H1 (cell line): ENCODE results near the gene FHIT. TPM values are rescaled to one million over a fixed set of nuclear protein-coding genes. Genes with fewer than 3 reads are reported as not detected.

Experiments used
- GABPA ChIP-seq: IDR thresholded peaks from 2 replicates; pipeline ENCODE4 v1.6.1; 2011; ENCODE audit warnings: mild to moderate bottlenecking, low read length, moderate library complexity, borderline replicate concordance; ENCODE audit not compliant: insufficient read depth
- KDM4A ChIP-seq: IDR thresholded peaks from one replicate; pipeline ENCODE4 v1.7.1; 2012; ENCODE audit warnings: low read depth, mild to moderate bottlenecking, moderate library complexity, low read length, inconsistent platforms; ENCODE audit not compliant: severe bottlenecking
- SAP30 ChIP-seq: fragments of 300-600 bp; sonication (generic); IDR thresholded peaks from 2 replicates; pipeline ENCODE4 v1.7.1; 2012; ENCODE audit warnings: low read length, moderate library complexity, mild to moderate bottlenecking, inconsistent platforms; ENCODE audit not compliant: insufficient read depth, insufficient replicate concordance
- SP1 ChIP-seq: IDR thresholded peaks from 2 replicates; pipeline ENCODE4 v1.6.1; 2011; ENCODE audit warnings: low read depth, low read length
- polyA plus RNA-seq, 7 experiments: library from polyadenylated mRNA; depleted of rRNA in 3 of 7; stranded (reverse) in 5 of 7; unstranded in 2 of 7; fragments of >200 nt in 5 of 7; fragments of 200-250 nt in 2 of 7; gene quantifications; 1 replicate in 5 of 7; 2 replicates in 1 of 7; 4 replicates in 1 of 7; pipeline versions ENCODE4 v1.2.1 to v1.2.3, GENCODE V29; 2011 to 2013; ENCODE audit warnings: missing spikeins in 2 of 7, mixed read lengths in 2 of 7
- total RNA-seq: library from RNA; stranded (reverse); fragmentation: NEBNext Ultra II Directional; extraction: Animal tissue kit (Norgen Biotek cat#: 25700); gene quantifications from 2 replicates; pipeline ENCODE4 v1.2.1, GENCODE V29; 2021
- TF ChIP-seq, protein P1 (sequence below): fragments of 300-600 bp; sonication (generic); IDR thresholded peaks from 2 replicates; pipeline ENCODE4 v1.7.1; 2012; ENCODE audit warnings: low read length, moderate library complexity, mild to moderate bottlenecking, inconsistent platforms; ENCODE audit not compliant: insufficient replicate concordance

The FHIT gene
- total and polyA plus RNA-seq, 2 of the 8 experiments (the other 6 are each of a cell fraction or from before 2014, with no cell fraction given): 1.2 to 3.2 TPM

DNA sequence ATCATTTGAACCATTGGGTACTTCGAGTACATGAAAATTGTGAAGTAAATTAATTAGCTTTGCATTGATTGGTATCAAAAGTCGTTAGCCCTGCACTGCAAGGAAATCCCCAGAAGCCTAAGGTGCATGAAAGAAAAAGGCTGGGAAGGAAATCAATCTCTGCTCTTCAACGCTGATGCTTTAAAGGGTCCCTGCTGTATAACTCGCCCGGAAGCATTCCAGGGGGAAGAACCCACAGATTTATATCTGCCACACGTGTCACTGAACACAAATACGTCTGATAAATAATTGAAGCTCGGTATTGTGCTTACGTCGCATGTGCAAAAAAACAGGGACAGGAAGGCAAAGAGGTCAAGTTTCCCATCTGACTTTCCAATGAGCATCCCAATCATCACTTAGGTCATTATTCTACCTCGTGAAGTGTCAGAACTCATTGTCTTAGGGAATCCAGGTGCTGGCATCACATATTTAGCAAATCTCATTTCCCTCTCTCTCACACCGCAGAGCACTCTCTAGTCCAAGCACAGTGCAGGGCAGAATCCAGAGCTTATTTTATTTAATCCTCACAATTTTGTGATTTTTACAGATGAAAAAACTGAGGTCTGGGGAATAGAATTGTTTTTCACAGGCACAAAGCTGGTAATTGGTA is 1397.1 kb downstream of the FHIT start (continued):
- TF ChIP-seq, protein P1, sequence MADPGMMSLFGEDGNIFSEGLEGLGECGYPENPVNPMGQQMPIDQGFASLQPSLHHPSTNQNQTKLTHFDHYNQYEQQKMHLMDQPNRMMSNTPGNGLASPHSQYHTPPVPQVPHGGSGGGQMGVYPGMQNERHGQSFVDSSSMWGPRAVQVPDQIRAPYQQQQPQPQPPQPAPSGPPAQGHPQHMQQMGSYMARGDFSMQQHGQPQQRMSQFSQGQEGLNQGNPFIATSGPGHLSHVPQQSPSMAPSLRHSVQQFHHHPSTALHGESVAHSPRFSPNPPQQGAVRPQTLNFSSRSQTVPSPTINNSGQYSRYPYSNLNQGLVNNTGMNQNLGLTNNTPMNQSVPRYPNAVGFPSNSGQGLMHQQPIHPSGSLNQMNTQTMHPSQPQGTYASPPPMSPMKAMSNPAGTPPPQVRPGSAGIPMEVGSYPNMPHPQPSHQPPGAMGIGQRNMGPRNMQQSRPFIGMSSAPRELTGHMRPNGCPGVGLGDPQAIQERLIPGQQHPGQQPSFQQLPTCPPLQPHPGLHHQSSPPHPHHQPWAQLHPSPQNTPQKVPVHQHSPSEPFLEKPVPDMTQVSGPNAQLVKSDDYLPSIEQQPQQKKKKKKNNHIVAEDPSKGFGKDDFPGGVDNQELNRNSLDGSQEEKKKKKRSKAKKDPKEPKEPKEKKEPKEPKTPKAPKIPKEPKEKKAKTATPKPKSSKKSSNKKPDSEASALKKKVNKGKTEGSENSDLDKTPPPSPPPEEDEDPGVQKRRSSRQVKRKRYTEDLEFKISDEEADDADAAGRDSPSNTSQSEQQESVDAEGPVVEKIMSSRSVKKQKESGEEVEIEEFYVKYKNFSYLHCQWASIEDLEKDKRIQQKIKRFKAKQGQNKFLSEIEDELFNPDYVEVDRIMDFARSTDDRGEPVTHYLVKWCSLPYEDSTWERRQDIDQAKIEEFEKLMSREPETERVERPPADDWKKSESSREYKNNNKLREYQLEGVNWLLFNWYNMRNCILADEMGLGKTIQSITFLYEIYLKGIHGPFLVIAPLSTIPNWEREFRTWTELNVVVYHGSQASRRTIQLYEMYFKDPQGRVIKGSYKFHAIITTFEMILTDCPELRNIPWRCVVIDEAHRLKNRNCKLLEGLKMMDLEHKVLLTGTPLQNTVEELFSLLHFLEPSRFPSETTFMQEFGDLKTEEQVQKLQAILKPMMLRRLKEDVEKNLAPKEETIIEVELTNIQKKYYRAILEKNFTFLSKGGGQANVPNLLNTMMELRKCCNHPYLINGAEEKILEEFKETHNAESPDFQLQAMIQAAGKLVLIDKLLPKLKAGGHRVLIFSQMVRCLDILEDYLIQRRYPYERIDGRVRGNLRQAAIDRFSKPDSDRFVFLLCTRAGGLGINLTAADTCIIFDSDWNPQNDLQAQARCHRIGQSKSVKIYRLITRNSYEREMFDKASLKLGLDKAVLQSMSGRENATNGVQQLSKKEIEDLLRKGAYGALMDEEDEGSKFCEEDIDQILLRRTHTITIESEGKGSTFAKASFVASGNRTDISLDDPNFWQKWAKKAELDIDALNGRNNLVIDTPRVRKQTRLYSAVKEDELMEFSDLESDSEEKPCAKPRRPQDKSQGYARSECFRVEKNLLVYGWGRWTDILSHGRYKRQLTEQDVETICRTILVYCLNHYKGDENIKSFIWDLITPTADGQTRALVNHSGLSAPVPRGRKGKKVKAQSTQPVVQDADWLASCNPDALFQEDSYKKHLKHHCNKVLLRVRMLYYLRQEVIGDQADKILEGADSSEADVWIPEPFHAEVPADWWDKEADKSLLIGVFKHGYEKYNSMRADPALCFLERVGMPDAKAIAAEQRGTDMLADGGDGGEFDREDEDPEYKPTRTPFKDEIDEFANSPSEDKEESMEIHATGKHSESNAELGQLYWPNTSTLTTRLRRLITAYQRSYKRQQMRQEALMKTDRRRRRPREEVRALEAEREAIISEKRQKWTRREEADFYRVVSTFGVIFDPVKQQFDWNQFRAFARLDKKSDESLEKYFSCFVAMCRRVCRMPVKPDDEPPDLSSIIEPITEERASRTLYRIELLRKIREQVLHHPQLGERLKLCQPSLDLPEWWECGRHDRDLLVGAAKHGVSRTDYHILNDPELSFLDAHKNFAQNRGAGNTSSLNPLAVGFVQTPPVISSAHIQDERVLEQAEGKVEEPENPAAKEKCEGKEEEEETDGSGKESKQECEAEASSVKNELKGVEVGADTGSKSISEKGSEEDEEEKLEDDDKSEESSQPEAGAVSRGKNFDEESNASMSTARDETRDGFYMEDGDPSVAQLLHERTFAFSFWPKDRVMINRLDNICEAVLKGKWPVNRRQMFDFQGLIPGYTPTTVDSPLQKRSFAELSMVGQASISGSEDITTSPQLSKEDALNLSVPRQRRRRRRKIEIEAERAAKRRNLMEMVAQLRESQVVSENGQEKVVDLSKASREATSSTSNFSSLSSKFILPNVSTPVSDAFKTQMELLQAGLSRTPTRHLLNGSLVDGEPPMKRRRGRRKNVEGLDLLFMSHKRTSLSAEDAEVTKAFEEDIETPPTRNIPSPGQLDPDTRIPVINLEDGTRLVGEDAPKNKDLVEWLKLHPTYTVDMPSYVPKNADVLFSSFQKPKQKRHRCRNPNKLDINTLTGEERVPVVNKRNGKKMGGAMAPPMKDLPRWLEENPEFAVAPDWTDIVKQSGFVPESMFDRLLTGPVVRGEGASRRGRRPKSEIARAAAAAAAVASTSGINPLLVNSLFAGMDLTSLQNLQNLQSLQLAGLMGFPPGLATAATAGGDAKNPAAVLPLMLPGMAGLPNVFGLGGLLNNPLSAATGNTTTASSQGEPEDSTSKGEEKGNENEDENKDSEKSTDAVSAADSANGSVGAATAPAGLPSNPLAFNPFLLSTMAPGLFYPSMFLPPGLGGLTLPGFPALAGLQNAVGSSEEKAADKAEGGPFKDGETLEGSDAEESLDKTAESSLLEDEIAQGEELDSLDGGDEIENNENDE: no peak
- TF ChIP-seq SAP30 (no peak), SP1 (no peak), KDM4A (no peak), GABPA (no peak)
